Endodermal cell (in vitro differentiated cells): ENCODE measurements around the gene EPS8L3. TPM values are rescaled to one million over a fixed set of nuclear protein-coding genes. Genes with fewer than 3 reads are reported as not detected.

ENCODE experiments used
- DNase-seq: peaks from one replicate; pipeline ENCODE4 v3.0.0-alpha.2; 2017
- H3K27ac ChIP-seq: 2 replicates; pipeline ENCODE4 v1.5.1; 2013; ENCODE audit warnings: mild to moderate bottlenecking, low read depth, low read length, moderate library complexity
- H3K27me3 ChIP-seq: 2 replicates; pipeline ENCODE4 v1.6.1; 2013; ENCODE audit warnings: mild to moderate bottlenecking, low read length, moderate library complexity; ENCODE audit not compliant: insufficient read depth, control insufficient read depth, poor library complexity, severe bottlenecking
- H3K36me3 ChIP-seq: 2 replicates; pipeline ENCODE4 v1.7.0; 2013; ENCODE audit warnings: mild to moderate bottlenecking, low read length, moderate library complexity; ENCODE audit not compliant: control insufficient read depth, insufficient read depth
- H3K4me1 ChIP-seq: one replicate; pipeline ENCODE4 v1.7.0; 2013; ENCODE audit warnings: low read length; ENCODE audit not compliant: control insufficient read depth, insufficient read depth
- H3K4me3 ChIP-seq: 2 replicates; pipeline ENCODE4 v1.5.1; 2013; ENCODE audit warnings: mild to moderate bottlenecking, low read length, moderate library complexity
- H3K9ac ChIP-seq: 2 replicates; pipeline ENCODE4 v1.6.1; 2013; ENCODE audit warnings: mild to moderate bottlenecking, low read length, moderate library complexity; ENCODE audit not compliant: poor library complexity, severe bottlenecking; ENCODE audit errors: extremely low read depth
- H3K9me3 ChIP-seq: 2 replicates; pipeline ENCODE4 v1.6.1; 2013; ENCODE audit warnings: mild to moderate bottlenecking, low read length, moderate library complexity; ENCODE audit not compliant: control insufficient read depth
- H3K27ac Mint-ChIP-seq: 2 replicates; pipeline ENCODE4 v1.8.0; 2020; ENCODE audit warnings: mixed read lengths
- H3K27me3 Mint-ChIP-seq: 2 replicates; pipeline ENCODE4 v1.8.0; 2021; ENCODE audit warnings: mild to moderate bottlenecking, mixed read lengths; ENCODE audit not compliant: insufficient read depth
- H3K36me3 Mint-ChIP-seq: 2 replicates; pipeline ENCODE4 v1.8.0; 2020; ENCODE audit warnings: low read depth, mixed read lengths
- H3K4me1 Mint-ChIP-seq: 2 replicates; pipeline ENCODE4 v1.8.0; 2020; ENCODE audit warnings: mixed read lengths
- H3K4me3 Mint-ChIP-seq: 2 replicates; pipeline ENCODE4 v1.8.0; 2020; ENCODE audit warnings: mild to moderate bottlenecking, moderate library complexity, mixed read lengths
- H3K9me3 Mint-ChIP-seq: 2 replicates; pipeline ENCODE4 v1.8.0; 2020; ENCODE audit warnings: mild to moderate bottlenecking, mixed read lengths
- WGBS, 2 experiments: methylation state at CpG; one replicate each; pipeline versions ENCODE4 v1.1.5 to v1.1.7; 2013; ENCODE audit warnings: missing lambda C conversion rate in 2 of 2, mixed read lengths in 1 of 2; ENCODE audit not compliant: insufficient coverage in 1 of 2, insufficient read length in 1 of 2; 5-methylcytosine and 5-hydroxymethylcytosine counted together
- total RNA-seq, 2 donors: library from RNA; stranded (reverse); fragmentation: NEBNext Ultra II Directional in 1 of 2; extraction: Animal tissue kit (Norgen Biotek cat#: 25700) in 1 of 2; gene quantifications; 2 replicates in 1 of 2; 3 replicates in 1 of 2; pipeline ENCODE4 v1.2.1, GENCODE V29; 2021
- TF ChIP-seq, protein P1 (sequence below): fragments of 200-600 bp; sonication (generic); conservative IDR thresholded peaks from 2 replicates; pipeline ENCODE4 v1.5.0; 2021; ENCODE audit warnings: antibody characterized with exemption, mild to moderate bottlenecking

The EPS8L3 gene
- total RNA-seq, 2 donors from 2014 or later = not detected

- peaks cover 4% of the 10 kb centered on the region for H3K9me3 ChIP-seq
- 83% methylated on average over 1 of the region's 1 CpG; no CpG with 5 or more reads in 1 of the 2 experiments for WGBS, 2 experiments
- H3K9me3 Mint-ChIP-seq = peaks cover under 1% of the 10 kb centered on the region
Measured at GRCh38 chr1:109775398-109775797, 11.7 kb upstream of the EPS8L3 start.

GRCh38 chr1:109773900-109774485 is 10.3 kb upstream of the EPS8L3 start:
- Histone ChIP-seq H3K4me3 (no peak overlapping the region), H3K36me3 (no peaks in the 10 kb centered on the region), H3K4me1 (no peaks in the 10 kb centered on the region), H3K9ac (no peak overlapping the region), H3K9me3 (no peaks in the 10 kb centered on the region), H3K27me3 (no peaks in the 10 kb centered on the region), H3K27ac (no peak overlapping the region)
- WGBS, 2 experiments = 70 to 100% methylated on average over 2 to 6 of the region's 6 CpGs
- DNase-seq = no peak
- no peaks in the 10 kb centered on the region for H3K4me1 Mint-ChIP-seq
- peaks cover 18% of the 10 kb centered on the region for H3K27me3 Mint-ChIP-seq
- H3K36me3 Mint-ChIP-seq = no peaks in the 10 kb centered on the region
- H3K27ac Mint-ChIP-seq = no peak overlapping the region
- TF ChIP-seq, protein P1, sequence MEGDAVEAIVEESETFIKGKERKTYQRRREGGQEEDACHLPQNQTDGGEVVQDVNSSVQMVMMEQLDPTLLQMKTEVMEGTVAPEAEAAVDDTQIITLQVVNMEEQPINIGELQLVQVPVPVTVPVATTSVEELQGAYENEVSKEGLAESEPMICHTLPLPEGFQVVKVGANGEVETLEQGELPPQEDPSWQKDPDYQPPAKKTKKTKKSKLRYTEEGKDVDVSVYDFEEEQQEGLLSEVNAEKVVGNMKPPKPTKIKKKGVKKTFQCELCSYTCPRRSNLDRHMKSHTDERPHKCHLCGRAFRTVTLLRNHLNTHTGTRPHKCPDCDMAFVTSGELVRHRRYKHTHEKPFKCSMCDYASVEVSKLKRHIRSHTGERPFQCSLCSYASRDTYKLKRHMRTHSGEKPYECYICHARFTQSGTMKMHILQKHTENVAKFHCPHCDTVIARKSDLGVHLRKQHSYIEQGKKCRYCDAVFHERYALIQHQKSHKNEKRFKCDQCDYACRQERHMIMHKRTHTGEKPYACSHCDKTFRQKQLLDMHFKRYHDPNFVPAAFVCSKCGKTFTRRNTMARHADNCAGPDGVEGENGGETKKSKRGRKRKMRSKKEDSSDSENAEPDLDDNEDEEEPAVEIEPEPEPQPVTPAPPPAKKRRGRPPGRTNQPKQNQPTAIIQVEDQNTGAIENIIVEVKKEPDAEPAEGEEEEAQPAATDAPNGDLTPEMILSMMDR = no peak
- H3K9me3 Mint-ChIP-seq = no peaks in the 10 kb centered on the region
- H3K4me3 Mint-ChIP-seq = no peak overlapping the region

More at GRCh38 chr1:109775398-109775797, 11.7 kb upstream of the EPS8L3 start:
- Histone ChIP-seq H3K27me3 (no peaks in the 10 kb centered on the region), H3K4me1 (no peaks in the 10 kb centered on the region), H3K27ac (no peak overlapping the region), H3K4me3 (no peak overlapping the region), H3K9ac (no peak overlapping the region), H3K36me3 (no peaks in the 10 kb centered on the region)
- no peak for DNase-seq
- H3K27me3 Mint-ChIP-seq = peaks cover 18% of the 10 kb centered on the region
- no peaks in the 10 kb centered on the region for H3K4me1 Mint-ChIP-seq
- no peak overlapping the region for H3K4me3 Mint-ChIP-seq
- H3K27ac Mint-ChIP-seq = no peak overlapping the region
- TF ChIP-seq, protein P1 = no peak
- H3K36me3 Mint-ChIP-seq = no peaks in the 10 kb centered on the region

DNA sequence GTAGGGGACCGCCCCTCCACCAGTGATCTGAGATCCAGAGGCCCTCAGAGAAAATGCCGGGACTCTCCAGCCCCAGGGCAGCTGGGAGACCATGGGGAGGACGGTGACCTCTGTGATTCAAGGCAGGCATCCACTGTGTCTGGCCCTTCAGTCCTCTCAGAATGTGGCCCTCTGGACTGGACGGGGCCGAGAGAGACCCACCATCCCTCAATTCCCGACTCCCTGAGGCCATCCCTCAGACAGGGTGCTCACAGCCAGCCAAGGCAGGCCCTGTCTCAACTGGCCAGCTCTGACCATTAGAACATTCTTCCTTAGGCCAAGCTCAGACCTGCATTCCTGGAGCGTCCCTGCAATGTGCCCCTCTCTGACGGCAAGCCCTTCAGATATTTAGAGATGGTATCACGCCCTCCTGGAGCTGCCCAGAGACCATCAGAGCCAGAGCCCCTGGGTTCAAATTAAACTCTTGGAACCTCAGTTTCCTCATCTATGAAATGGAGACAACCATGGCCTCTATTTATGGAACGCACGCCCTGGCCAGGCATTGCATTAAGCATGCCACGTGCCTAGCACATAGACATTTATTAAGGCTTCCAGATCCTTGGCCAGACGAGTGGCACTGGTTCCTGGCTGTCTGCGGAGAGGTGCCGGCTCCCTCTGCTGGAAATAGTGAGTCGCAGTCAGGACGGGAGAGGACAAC is 9.6 kb upstream of the EPS8L3 start:
- Histone ChIP-seq H3K4me1 (no peaks in the 10 kb centered on the region), H3K27me3 (no peaks in the 10 kb centered on the region), H3K4me3 (no peak overlapping the region), H3K9me3 (no peaks in the 10 kb centered on the region), H3K27ac (no peak overlapping the region), H3K36me3 (no peaks in the 10 kb centered on the region), H3K9ac (no peak overlapping the region)
- no peaks in the 10 kb centered on the region for H3K4me1 Mint-ChIP-seq
- no peaks in the 10 kb centered on the region for H3K36me3 Mint-ChIP-seq
- H3K4me3 Mint-ChIP-seq = no peak overlapping the region
- TF ChIP-seq, protein P1 = peak; percentile 91
- H3K27me3 Mint-ChIP-seq = peaks cover 18% of the 10 kb centered on the region
- peak; percentile 92 for DNase-seq
- WGBS, 2 experiments = 55 to 70% methylated on average over 11 to 17 of the region's 17 CpGs
- no peak overlapping the region for H3K27ac Mint-ChIP-seq
- H3K9me3 Mint-ChIP-seq = no peaks in the 10 kb centered on the region
